Heart right ventricle (tissue), 16 donors: ENCODE measurements around the gene LRP1B. TPM values are rescaled to one million over a fixed set of nuclear protein-coding genes. Genes with fewer than 3 reads are reported as not detected.

Experiments
- ATAC-seq, 8 donors: fragments of 200-7000 bp; cut with Tn5 transposase; one replicate each; pipeline ENCODE4 v1.9.1; 2020; ENCODE audit warnings: mild to moderate bottlenecking in 8 of 8, moderate library complexity in 8 of 8, moderate number of reproducible peaks in 1 of 8
- DNase-seq, 2 donors: peaks; one replicate each; pipeline ENCODE4 v3.0.0-alpha.2; 2020
- H3K27ac ChIP-seq, 10 donors: fragments of 200-600 bp; sonication (generic) in 2 of 10; one replicate each; pipeline versions ENCODE4 v1.5.0 to v1.8.0; 2020 to 2022; ENCODE audit warnings: mild to moderate bottlenecking in 3 of 10
- H3K27me3 ChIP-seq, 7 donors: fragments of 200-600 bp; one replicate each; pipeline ENCODE4 v1.8.0; 2021 to 2022; ENCODE audit warnings: mild to moderate bottlenecking in 2 of 7
- H3K36me3 ChIP-seq, 9 donors: fragments of 200-600 bp; sonication (generic) in 1 of 9; one replicate each; pipeline versions ENCODE4 v1.5.0 to v1.8.0; 2020 to 2022; ENCODE audit warnings: mild to moderate bottlenecking in 2 of 9
- H3K4me1 ChIP-seq, 9 donors: fragments of 200-600 bp; sonication (generic) in 1 of 9; one replicate each; pipeline versions ENCODE4 v1.5.0 to v1.8.0; 2020 to 2022; ENCODE audit warnings: mild to moderate bottlenecking in 4 of 9
- H3K4me3 ChIP-seq, 10 donors: fragments of 200-600 bp; sonication (generic) in 2 of 10; one replicate each; pipeline versions ENCODE4 v1.5.0 to v1.8.0; 2020 to 2022; ENCODE audit warnings: mild to moderate bottlenecking in 7 of 10, moderate library complexity in 2 of 10
- H3K9me3 ChIP-seq, 11 donors: fragments of 200-600 bp in 10 of 11; sonication (generic) in 2 of 11; one replicate each; pipeline versions ENCODE4 v1.5.0 to v1.8.0; 2013 to 2022; ENCODE audit warnings: mild to moderate bottlenecking in 2 of 11, control low read depth in 1 of 11, moderate library complexity in 1 of 11
- WGBS, 2 donors: extraction: QIAGEN DNeasy Blood & Tissue Kit; methylation state at CpG; one replicate each; pipeline ENCODE4 v1.1.7; 2013; ENCODE audit warnings: inconsistent platforms in 1 of 2; 5-methylcytosine and 5-hydroxymethylcytosine counted together
- intact Hi-C, 10 donors: fragments of 100-400 bp; cut with DNase I; formaldehyde crosslinking; loops; one replicate each; pipeline versions ENCODE4 v1.11.1 to v1.14.2; 2022
- polyA plus RNA-seq, 2 donors: library from polyadenylated mRNA; stranded (reverse); fragments of 200-250 nt; gene quantifications; one replicate each; pipeline ENCODE4 v1.2.3, GENCODE V29; 2013
- total RNA-seq, 10 donors: library from RNA; stranded (reverse); fragmentation: NEBNext Ultra II Directional in 3 of 10; extraction: Animal tissue kit (Norgen Biotek cat#: 25700) in 3 of 10; gene quantifications; one replicate each; pipeline versions ENCODE4 v1.2.1 to v1.2.4, GENCODE V29; 2021 to 2023
- TF ChIP-seq, protein P1 (sequence below), 9 donors: fragments of 200-600 bp; sonication (generic) in 2 of 9; IDR thresholded peaks; one replicate each; pipeline versions ENCODE4 v1.5.0 to v1.8.0; 2021 to 2022; ENCODE audit warnings: antibody characterized with exemption in 9 of 9, mild to moderate bottlenecking in 5 of 9, moderate library complexity in 1 of 9
- donor health status: Arrhythmogenic right ventricular cardiomyopathy.
- donor health status: ischemic (EF 13 %, LVEDD 7.1; RV severe dilation, severe dysfunction).
- donor health status: healthy with polysubstance abuse.
- donor health status: DM: no; HTN: yes; CAD: no.
- donor health status: DM: no; HTN: no; CAD: no.
- donor health status: ischemic (EF 25% LVEDD 6.9; RV normal size, moderate dysfunction).
- donor health status: ischemic (EF 25% LVEDD 5.7; RV mildly dilated, moderate dysfunction).
- donor health status: healthy.
- donor health status: DM: yes; HTN: yes; CAD: no.
- donor health status: Ischemic cardiomyopathy.
- donor health status: ischemic (EF 35%, LVEDD 5.7; RV mildly dilated, moderate dysfunction).
- donor health status: nonischemic (EF 11% LVEDD 7.7; RV severe dilation, severe dysfunction).
- donor health status: DM: yes; HTN: yes; CAD: no.
- donor health status: PGD.
- donor health status: ischemic (EF 29% LVEDD 5.4; RV normal size, mild dysfunction).
- donor health status: nonischemic (EF 23%, LVEDD 6.1; RV moderate dilation, normal function).

LRP1B gene
- total and polyA plus RNA-seq, 12 donors = 0.02 to 0.27 (median 0.14) TPM; not detected in 1

DNA sequence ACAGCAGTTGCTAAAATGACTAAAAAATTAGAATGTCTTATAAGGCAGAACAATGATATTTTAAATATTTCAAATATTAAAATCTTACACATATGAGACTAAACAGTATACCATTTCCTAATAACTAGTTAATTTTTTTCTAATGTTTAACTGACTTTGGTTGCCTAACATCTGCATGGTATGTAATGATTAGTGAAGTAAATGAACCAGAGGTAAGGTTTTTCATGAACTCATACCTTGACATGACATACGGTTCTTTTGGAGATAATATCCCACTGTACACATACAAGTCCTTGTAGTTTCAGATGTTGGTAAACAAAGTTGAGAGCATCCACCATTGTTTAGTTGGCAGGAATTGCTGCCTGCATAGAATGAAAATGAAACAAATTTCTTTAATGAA is 1360.2 kb downstream of the LRP1B start:
- H3K4me3 ChIP-seq = no peak overlapping the region
- H3K9me3 ChIP-seq = no peaks in the 10 kb centered on the region
- H3K36me3 ChIP-seq = no peaks in the 10 kb centered on the region
- intact Hi-C loops = no loop called here
- no peaks in the 10 kb centered on the region for H3K27me3 ChIP-seq
- no peak for ATAC-seq
- H3K27ac ChIP-seq = no peak overlapping the region
- DNase-seq = no peak
- TF ChIP-seq, protein P1, sequence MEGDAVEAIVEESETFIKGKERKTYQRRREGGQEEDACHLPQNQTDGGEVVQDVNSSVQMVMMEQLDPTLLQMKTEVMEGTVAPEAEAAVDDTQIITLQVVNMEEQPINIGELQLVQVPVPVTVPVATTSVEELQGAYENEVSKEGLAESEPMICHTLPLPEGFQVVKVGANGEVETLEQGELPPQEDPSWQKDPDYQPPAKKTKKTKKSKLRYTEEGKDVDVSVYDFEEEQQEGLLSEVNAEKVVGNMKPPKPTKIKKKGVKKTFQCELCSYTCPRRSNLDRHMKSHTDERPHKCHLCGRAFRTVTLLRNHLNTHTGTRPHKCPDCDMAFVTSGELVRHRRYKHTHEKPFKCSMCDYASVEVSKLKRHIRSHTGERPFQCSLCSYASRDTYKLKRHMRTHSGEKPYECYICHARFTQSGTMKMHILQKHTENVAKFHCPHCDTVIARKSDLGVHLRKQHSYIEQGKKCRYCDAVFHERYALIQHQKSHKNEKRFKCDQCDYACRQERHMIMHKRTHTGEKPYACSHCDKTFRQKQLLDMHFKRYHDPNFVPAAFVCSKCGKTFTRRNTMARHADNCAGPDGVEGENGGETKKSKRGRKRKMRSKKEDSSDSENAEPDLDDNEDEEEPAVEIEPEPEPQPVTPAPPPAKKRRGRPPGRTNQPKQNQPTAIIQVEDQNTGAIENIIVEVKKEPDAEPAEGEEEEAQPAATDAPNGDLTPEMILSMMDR (IDR thresholded peaks at IDR 0.05) = no peak
- H3K4me1 ChIP-seq = no peaks in the 10 kb centered on the region
- WGBS, 2 donors = 79 to 94% methylated on average over 1 of the region's 1 CpG

DNA sequence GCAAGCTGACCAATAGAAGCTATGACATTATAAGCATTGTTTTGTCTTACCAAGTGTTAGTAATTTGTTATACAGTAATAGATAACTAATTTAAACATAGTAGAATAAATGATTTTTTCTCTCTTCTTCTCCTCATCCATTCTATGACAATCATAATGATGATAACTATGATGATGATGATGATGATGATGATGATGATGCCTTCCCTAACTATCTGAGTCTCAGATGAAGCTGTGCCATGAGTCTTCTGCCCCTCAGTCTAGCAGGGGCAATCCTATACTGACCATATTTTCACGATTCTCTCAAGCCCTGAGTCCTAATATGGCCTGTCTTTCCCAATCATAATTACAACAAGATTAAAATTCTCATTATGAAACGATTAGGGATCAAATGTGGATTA is 1369.0 kb downstream of the LRP1B start:
- Histone ChIP-seq H3K27ac (no peak overlapping the region), H3K4me3 (no peak overlapping the region), H3K9me3 (peaks cover 0 to 11% (median 0%) of the 10 kb centered on the region in 11 donors), H3K27me3 (no peaks in the 10 kb centered on the region), H3K36me3 (no peaks in the 10 kb centered on the region), H3K4me1 (no peaks in the 10 kb centered on the region)
- DNase-seq (no peak), ATAC-seq (no peak)
- TF ChIP-seq, protein P1 (IDR thresholded peaks at IDR 0.05) = no peak
- intact Hi-C loops = no loop called here
- 62 to 67% methylated on average over 2 of the region's 2 CpGs for WGBS, 2 donors

DNA sequence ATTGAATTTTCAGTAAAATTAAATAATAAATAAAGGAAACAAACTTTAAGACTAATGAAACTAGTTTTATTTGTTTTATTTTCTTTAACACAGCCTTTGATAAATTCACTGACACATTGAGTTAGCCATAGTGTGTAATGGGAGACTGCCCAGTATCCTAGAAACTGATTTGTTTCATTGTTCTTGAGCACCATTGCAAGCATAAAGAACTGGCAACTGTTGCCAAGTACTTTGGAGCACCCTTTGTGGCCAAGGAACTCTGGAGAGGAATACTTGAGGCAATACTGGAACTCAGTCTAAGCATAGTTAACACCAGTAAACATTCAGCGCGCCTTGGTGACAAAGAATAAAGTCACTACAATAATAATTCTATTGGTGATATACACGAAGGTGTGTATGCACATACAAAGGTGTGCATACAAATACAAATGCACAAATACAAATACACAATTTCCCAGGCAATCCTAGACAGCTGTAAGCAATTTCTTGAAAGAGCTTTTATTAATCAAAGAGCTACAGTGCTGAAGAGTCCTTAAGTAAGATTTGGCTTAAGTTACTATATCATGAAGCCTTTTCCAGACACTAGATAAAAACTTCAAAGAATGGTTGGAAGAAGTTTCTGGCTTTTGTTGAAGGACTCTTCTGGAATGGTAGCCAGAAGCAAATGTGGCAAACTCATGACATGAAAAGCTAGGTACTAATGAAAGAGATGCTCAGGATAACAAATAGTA is 1371.2 kb downstream of the LRP1B start:
- H3K27ac ChIP-seq = no peak overlapping the region

GRCh38 chr2:140747665-140748064 is 1383.2 kb downstream of the LRP1B start:
- H3K27me3 ChIP-seq = no peaks in the 10 kb centered on the region
- no peak for ATAC-seq

More for the DNA sequence above, 1371.2 kb downstream of the LRP1B start:
- DNase-seq (no peak), ATAC-seq (no peak)
- no peaks in the 10 kb centered on the region for H3K27me3 ChIP-seq
- H3K9me3 ChIP-seq = peaks cover 0 to 11% (median 0%) of the 10 kb centered on the region in 11 donors
- no peaks in the 10 kb centered on the region for H3K36me3 ChIP-seq
- H3K4me3 ChIP-seq = no peak overlapping the region
- TF ChIP-seq, protein P1 (IDR thresholded peaks at IDR 0.05) = no peak
- intact Hi-C loops = no loop called here
- H3K4me1 ChIP-seq = no peaks in the 10 kb centered on the region
- WGBS, 2 donors = 74 to 84% methylated on average over 3 of the region's 3 CpGs

More at GRCh38 chr2:140747665-140748064, 1383.2 kb downstream of the LRP1B start:
- TF ChIP-seq, protein P1 (IDR thresholded peaks at IDR 0.05) = no peak
- Histone ChIP-seq H3K4me1 (no peaks in the 10 kb centered on the region), H3K36me3 (no peaks in the 10 kb centered on the region), H3K4me3 (no peak overlapping the region), H3K27ac (no peak overlapping the region), H3K9me3 (no peaks in the 10 kb centered on the region)
- WGBS, 2 donors = 90 to 92% methylated on average over 3 of the region's 3 CpGs
- no peak for DNase-seq
- intact Hi-C loops = no loop called here
